HUES64 (cell line): ENCODE data around the gene MCOLN3.
"Not testable (repeated sequence)": the region's sequence is repeated elsewhere in the genome, so short reads cannot be mapped to it uniquely, and the experiment has no call there.

Source experiments
- H3K27ac ChIP-seq: 2 replicates; pipeline ENCODE4 v1.7.0; 2013; ENCODE audit warnings: low read depth, low read length, inconsistent platforms
- H3K27me3 ChIP-seq: 2 replicates; pipeline ENCODE4 v1.6.1; 2013; ENCODE audit warnings: mild to moderate bottlenecking, low read length; ENCODE audit not compliant: insufficient read depth
- H3K36me3 ChIP-seq: 2 replicates; pipeline ENCODE4 v1.6.1; 2013; ENCODE audit warnings: mild to moderate bottlenecking, low read length; ENCODE audit not compliant: insufficient read depth
- H3K4me1 ChIP-seq: 2 replicates; pipeline ENCODE4 v1.6.1; 2013; ENCODE audit warnings: mild to moderate bottlenecking, low read length, moderate library complexity; ENCODE audit not compliant: insufficient read depth
- H3K4me3 ChIP-seq: 2 replicates; pipeline ENCODE4 v1.5.1; 2013; ENCODE audit warnings: mild to moderate bottlenecking, low read length, moderate library complexity
- H3K9ac ChIP-seq: 2 replicates; pipeline ENCODE4 v1.6.1; 2013; ENCODE audit warnings: mild to moderate bottlenecking, low read depth, low read length
- H3K9me3 ChIP-seq: 2 replicates; pipeline ENCODE4 v1.6.1; 2013; ENCODE audit warnings: low read depth, low read length; ENCODE audit not compliant: insufficient read depth
- WGBS: fragments of 150-250, 120-280 bp; methylation state at CpG from one replicate; pipeline ENCODE4 v1.1.7; 2013; ENCODE audit warnings: missing lambda C conversion rate; 5-methylcytosine and 5-hydroxymethylcytosine counted together

The MCOLN3 gene

DNA sequence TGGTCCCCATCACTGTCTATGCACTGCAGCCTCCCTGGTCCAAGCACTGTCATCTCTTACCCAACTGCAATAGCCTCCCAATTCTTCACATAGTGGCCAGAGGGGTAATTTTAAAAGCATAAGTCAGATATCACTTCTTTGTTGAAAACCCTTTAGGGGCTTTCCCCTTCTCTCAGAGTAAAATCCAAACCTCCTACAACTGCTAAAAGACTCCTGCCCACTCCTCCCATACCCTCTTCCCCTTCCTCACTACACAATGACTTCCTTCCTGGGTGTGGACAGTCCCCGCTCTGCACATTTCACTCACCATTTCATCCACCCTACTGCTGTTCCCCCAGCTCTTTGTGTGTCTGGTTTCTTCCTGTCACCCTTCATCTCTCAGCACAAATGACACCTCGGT is 59.7 kb downstream of the MCOLN3 start:
- Histone ChIP-seq H3K27me3 (peaks cover 7% of the 10 kb centered on the region; the same call in 1 of the 2 replicates), H3K36me3 (no peaks in the 10 kb centered on the region), H3K4me1 (no peaks in the 10 kb centered on the region), H3K27ac (no peak overlapping the region), H3K4me3 (no peak overlapping the region), H3K9ac (no peak overlapping the region), H3K9me3 (no peaks in the 10 kb centered on the region)
- WGBS = 87% methylated on average over 2 of the region's 2 CpGs

DNA sequence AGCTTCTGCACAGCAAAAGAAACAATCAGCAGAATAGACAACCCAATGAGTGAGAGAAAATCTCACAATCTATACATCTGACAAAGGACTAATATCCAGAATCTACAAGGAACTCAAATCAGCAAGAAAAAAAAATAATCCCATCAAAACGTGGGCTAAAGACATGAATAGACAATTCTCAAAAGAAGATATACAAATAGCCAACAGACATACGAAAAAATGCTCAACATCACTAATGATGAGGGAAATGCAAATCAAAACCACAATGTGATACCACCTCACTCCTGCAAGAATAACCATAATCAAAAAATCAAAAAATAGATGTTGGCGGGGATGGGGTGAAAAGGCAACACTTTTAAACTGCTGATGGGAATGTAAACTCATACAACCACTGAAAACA is 61.7 kb downstream of the MCOLN3 start:
- H3K27ac ChIP-seq, H3K4me1 ChIP-seq, H3K27me3 ChIP-seq, H3K4me3 ChIP-seq, H3K36me3 ChIP-seq, H3K9me3 ChIP-seq, H3K9ac ChIP-seq: not testable (repeated sequence)
- 80% methylated on average over 2 of the region's 3 CpGs for WGBS

- Histone ChIP-seq H3K27ac (no peak overlapping the region), H3K27me3 (no peaks in the 10 kb centered on the region), H3K4me3 (no peak overlapping the region), H3K9me3 (no peaks in the 10 kb centered on the region), H3K4me1 (no peaks in the 10 kb centered on the region), H3K36me3 (no peaks in the 10 kb centered on the region), H3K9ac (no peak overlapping the region)
Measured at GRCh38 chr1:84985365-84985764, 62.9 kb downstream of the MCOLN3 start.

DNA sequence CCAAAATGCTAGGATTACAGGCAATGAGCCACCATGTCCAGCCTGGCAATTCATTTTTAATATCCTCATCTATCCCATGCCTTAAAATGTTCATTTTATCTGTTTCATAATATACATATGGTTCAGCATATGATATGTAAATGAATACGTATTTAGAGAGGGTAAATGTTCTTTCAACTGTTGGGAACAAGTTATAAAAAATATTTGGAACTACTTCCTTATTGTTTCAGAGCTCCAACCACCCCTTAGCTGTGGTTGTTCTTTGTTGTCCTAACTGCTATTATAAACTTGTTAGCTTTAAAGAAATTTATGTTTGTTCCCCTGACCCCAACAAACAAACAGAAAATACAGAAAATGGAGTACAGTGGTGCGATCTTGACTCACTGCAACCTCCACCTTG is 65.9 kb downstream of the MCOLN3 start:
- Histone ChIP-seq H3K4me1 (no peaks in the 10 kb centered on the region), H3K9me3 (no peaks in the 10 kb centered on the region), H3K9ac (no peak overlapping the region), H3K27me3 (no peaks in the 10 kb centered on the region), H3K36me3 (no peaks in the 10 kb centered on the region), H3K4me3 (no peak overlapping the region), H3K27ac (no peak overlapping the region)
- 88% methylated on average over 1 of the region's 2 CpGs for WGBS

GRCh38 chr1:84975035-84975434 is 73.3 kb downstream of the MCOLN3 start:
- Histone ChIP-seq H3K36me3 (no peaks in the 10 kb centered on the region), H3K27me3 (no peaks in the 10 kb centered on the region), H3K4me3 (no peak overlapping the region), H3K9me3 (no peaks in the 10 kb centered on the region), H3K4me1 (peaks cover 6% of the 10 kb centered on the region; the same call in 1 of the 2 replicates), H3K9ac (no peak overlapping the region), H3K27ac (no peak overlapping the region)
- 91% methylated on average over 2 of the region's 2 CpGs for WGBS

- no peak overlapping the region for H3K9ac ChIP-seq
- 76% methylated on average over 7 of the region's 7 CpGs for WGBS
- no peaks in the 10 kb centered on the region for H3K9me3 ChIP-seq
- H3K27ac ChIP-seq = no peak overlapping the region
- no peaks in the 10 kb centered on the region for H3K27me3 ChIP-seq
- no peaks in the 10 kb centered on the region for H3K36me3 ChIP-seq
- H3K4me3 ChIP-seq = no peak overlapping the region
- H3K4me1 ChIP-seq = peaks cover 6% of the 10 kb centered on the region; the same call in 1 of the 2 replicates
Measured at GRCh38 chr1:84973498-84974334, 74.6 kb downstream of the MCOLN3 start.

DNA sequence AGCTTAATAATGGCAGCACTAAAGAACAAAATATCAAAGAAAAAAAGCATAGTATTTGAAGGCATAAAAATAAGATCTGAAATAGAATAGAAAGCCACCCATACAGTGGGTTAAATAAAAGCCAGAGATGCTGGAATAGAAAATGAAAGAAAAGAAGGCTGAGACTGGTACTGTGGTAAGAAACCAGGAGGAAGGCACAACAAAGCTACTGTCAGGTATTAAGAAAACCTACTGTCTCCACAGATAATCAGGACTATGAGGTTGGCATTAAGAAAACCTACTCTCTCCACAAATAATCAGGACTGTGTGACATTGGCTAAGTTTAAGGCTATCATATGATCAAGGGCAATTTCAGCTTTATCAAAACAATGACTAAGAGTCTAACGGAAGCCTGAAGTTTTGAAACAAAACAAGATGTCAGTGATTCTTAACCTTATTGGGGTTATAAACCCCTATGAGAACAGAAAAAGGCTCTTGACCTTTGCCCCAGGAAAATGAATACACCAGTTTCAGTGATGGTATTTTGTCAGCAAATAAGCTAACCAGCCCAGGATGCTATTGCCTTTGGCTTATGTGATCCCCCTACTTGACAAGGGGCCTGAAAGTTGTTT is 75.8 kb downstream of the MCOLN3 start:
- WGBS = 100% methylated on average over 1 of the region's 1 CpG

GRCh38 chr1:84971957-84972356 is 76.3 kb downstream of the MCOLN3 start:
- WGBS = 89% methylated on average over 1 of the region's 2 CpGs
- Histone ChIP-seq H3K36me3 (no peaks in the 10 kb centered on the region), H3K9ac (no peak overlapping the region), H3K9me3 (no peaks in the 10 kb centered on the region), H3K4me3 (no peak overlapping the region), H3K4me1 (peaks cover 6% of the 10 kb centered on the region; the same call in 1 of the 2 replicates), H3K27me3 (no peaks in the 10 kb centered on the region), H3K27ac (no peak overlapping the region)

More for the DNA sequence above, 75.8 kb downstream of the MCOLN3 start:
- Histone ChIP-seq H3K27me3 (no peaks in the 10 kb centered on the region), H3K9ac (no peak overlapping the region), H3K9me3 (no peaks in the 10 kb centered on the region), H3K4me3 (no peak overlapping the region), H3K4me1 (peaks cover 6% of the 10 kb centered on the region; the same call in 1 of the 2 replicates), H3K27ac (no peak overlapping the region), H3K36me3 (no peaks in the 10 kb centered on the region)

DNA sequence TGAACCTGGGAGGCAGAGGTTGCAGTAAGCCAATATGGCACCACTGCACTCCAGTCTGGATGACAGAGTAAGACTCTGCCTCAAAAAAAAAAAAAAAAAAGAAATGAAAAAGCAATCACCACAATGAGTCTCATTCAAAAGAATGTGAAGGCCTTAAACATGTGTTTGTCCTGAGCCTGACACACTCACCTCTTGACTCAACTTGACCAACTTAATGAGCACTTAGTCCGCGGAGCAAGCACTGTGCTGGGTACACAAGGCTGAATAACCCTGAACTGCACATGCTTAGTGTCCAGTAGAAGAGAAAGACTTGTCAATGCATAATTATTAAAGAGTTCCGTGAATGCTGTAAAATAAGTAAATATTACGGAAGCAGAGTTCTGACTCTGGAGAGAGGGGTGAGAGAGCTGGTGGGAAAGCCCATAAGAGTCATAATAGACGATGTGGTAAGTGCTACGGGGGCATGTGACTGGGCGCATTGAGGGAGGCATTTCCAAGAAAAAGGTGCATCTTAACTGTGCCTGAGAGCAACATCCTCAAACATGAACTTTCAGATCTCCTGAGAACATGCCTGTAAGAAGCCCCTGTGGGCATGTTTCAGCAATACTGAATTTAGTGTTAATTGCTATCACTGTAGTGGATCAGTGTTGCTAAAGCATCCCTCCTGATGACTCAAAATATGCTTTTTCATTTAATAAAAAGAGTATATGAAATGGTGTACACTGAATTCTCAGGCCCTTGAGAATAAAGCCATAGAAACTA is 78.6 kb downstream of the MCOLN3 start:
- no peak overlapping the region for H3K9ac ChIP-seq
- no peak overlapping the region for H3K27ac ChIP-seq
- H3K4me3 ChIP-seq = no peak overlapping the region
- 95% methylated on average over 7 of the region's 7 CpGs for WGBS
- H3K27me3 ChIP-seq = no peaks in the 10 kb centered on the region
- no peaks in the 10 kb centered on the region for H3K36me3 ChIP-seq
- H3K9me3 ChIP-seq = no peaks in the 10 kb centered on the region
- peaks cover 6% of the 10 kb centered on the region; the same call in 1 of the 2 replicates for H3K4me1 ChIP-seq

- H3K27ac ChIP-seq = no peak overlapping the region
- no peaks in the 10 kb centered on the region for H3K27me3 ChIP-seq
- H3K36me3 ChIP-seq = no peaks in the 10 kb centered on the region
- WGBS = 92% methylated on average over 3 of the region's 3 CpGs
- no peak overlapping the region for H3K9ac ChIP-seq
- peaks cover 3% of the 10 kb centered on the region; the same call in 1 of the 2 replicates for H3K4me1 ChIP-seq
- H3K9me3 ChIP-seq = no peaks in the 10 kb centered on the region
- H3K4me3 ChIP-seq = no peak overlapping the region
Measured at GRCh38 chr1:84968865-84969264, 79.4 kb downstream of the MCOLN3 start.

DNA sequence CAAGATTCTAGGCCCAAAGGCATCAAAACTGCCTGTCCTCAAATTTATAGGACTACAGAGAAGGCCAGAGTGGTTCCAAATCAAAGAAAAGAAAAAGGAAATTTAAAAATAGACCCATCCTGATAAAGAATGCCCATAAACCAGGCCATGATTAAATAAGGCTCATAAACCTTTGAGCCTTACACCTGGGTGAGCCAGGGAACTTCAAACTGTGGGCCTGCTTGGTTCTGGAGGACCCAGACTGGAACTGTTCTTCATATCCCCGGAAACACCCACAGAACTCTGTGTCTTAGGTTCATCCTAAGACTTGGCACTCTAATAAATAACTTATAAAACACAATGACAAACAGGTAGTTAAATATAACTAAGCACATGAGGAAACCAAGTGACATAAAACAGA is 80.2 kb downstream of the MCOLN3 start:
- Histone ChIP-seq H3K27me3 (no peaks in the 10 kb centered on the region), H3K36me3 (no peaks in the 10 kb centered on the region), H3K9me3 (no peaks in the 10 kb centered on the region), H3K4me3 (no peak overlapping the region), H3K27ac (no peak overlapping the region), H3K4me1 (no peaks in the 10 kb centered on the region), H3K9ac (no peak overlapping the region)
- WGBS = 93% methylated on average over 1 of the region's 1 CpG
